GM19468 (cell line): ENCODE measurements around the gene CERS3.

Source experiments
- ATAC-seq: cut with Tn5 transposase; IDR thresholded peaks from one replicate; pipeline ENCODE4 v1.9.1; 2021; ENCODE audit warnings: mild to moderate bottlenecking, moderate library complexity, moderate number of reproducible peaks; ENCODE audit not compliant: unreplicated experiment; ENCODE audit errors: extremely low read depth

CERS3 gene

GRCh38 chr15:100528833-100529428 lies at the start of gene CERS3:
TSS of gene CERS3 (minus strand) at chr15:100528950. CDS start at chr15:100501849, 27,101 bp downstream.
- ATAC-seq = no peak

GRCh38 chr15:100573526-100573925 lies 44.8 kb upstream of the CERS3 start:
- no peak for ATAC-seq

GRCh38 chr15:100572362-100572983 lies 43.7 kb upstream of the CERS3 start:
- ATAC-seq = no peak

GRCh38 chr15:100571592-100572167 lies 42.9 kb upstream of the CERS3 start:
- ATAC-seq = no peak

- no peak for ATAC-seq
Observed at GRCh38 chr15:100570735-100571313, 42.1 kb upstream of the CERS3 start.

GRCh38 chr15:100570275-100570674 lies 41.5 kb upstream of the CERS3 start:
- no peak for ATAC-seq

- ATAC-seq = no peak
Observed at GRCh38 chr15:100569391-100569790, 40.6 kb upstream of the CERS3 start.

GRCh38 chr15:100566850-100567628 lies 38.3 kb upstream of the CERS3 start:
- ATAC-seq = no peak

- ATAC-seq = no peak
Observed at GRCh38 chr15:100565591-100565990, 36.8 kb upstream of the CERS3 start.

- no peak for ATAC-seq
Observed at GRCh38 chr15:100560323-100560722, 31.6 kb upstream of the CERS3 start.

- no peak for ATAC-seq
Observed at GRCh38 chr15:100559330-100559729, 30.6 kb upstream of the CERS3 start.

- no peak for ATAC-seq
Observed at GRCh38 chr15:100558771-100559254, 30.1 kb upstream of the CERS3 start.

- no peak for ATAC-seq
Observed at GRCh38 chr15:100553468-100553867, 24.7 kb upstream of the CERS3 start.

- ATAC-seq = no peak
Observed at GRCh38 chr15:100547961-100548360, 19.2 kb upstream of the CERS3 start.

- ATAC-seq = no peak
Observed at GRCh38 chr15:100544946-100545345, 16.2 kb upstream of the CERS3 start.

GRCh38 chr15:100544338-100544841 lies 15.6 kb upstream of the CERS3 start:
- ATAC-seq = no peak

GRCh38 chr15:100542290-100542689 lies 13.5 kb upstream of the CERS3 start:
- no peak for ATAC-seq

GRCh38 chr15:100537331-100537730 lies 8.6 kb upstream of the CERS3 start:
- no peak for ATAC-seq

GRCh38 chr15:100536733-100537132 lies 8.0 kb upstream of the CERS3 start:
- ATAC-seq = no peak

GRCh38 chr15:100533886-100534285 lies 5.1 kb upstream of the CERS3 start:
- no peak for ATAC-seq
